Stomach (tissue), 9 donors: ENCODE measurements around the gene CEP112. TPM values are rescaled to one million over a fixed set of nuclear protein-coding genes. Genes with fewer than 3 reads are reported as not detected.

ENCODE experiments used
- DNase-seq, 2 donors: peaks; one replicate each; pipeline versions ENCODE4 v3.0.0 to v3.0.0-alpha.2; 2013 to 2019
- H3K27ac ChIP-seq, 5 donors: fragments of 200-600 bp in 4 of 5; sonication (generic) in 4 of 5; one replicate each; pipeline ENCODE4 v1.5.1; 2013 to 2019; ENCODE audit warnings: mild to moderate bottlenecking in 1 of 5, moderate library complexity in 1 of 5
- H3K27me3 ChIP-seq, 3 donors: fragments of 200-600 bp; sonication (generic); one replicate each; pipeline ENCODE4 v1.5.1; 2017 to 2019; ENCODE audit warnings: mixed run types in 1 of 3
- H3K36me3 ChIP-seq, 4 donors: fragments of 200-600 bp; sonication (generic); 1 replicate in 3 of 4; 2 replicates in 1 of 4; pipeline ENCODE4 v1.5.1; 2016 to 2019
- H3K4me1 ChIP-seq, 4 donors: fragments of 200-600 bp; sonication (generic); one replicate each; pipeline ENCODE4 v1.5.1; 2016 to 2019
- H3K4me3 ChIP-seq, 4 donors: fragments of 200-600 bp; sonication (generic) in 3 of 4; one replicate each; pipeline ENCODE4 v1.5.1; 2016 to 2019; ENCODE audit warnings: mild to moderate bottlenecking in 1 of 4
- H3K9me3 ChIP-seq, 4 donors: fragments of 200-600 bp; sonication (generic); one replicate each; pipeline ENCODE4 v1.5.1; 2016 to 2019
- EP300 ChIP-seq: sonication (generic); formaldehyde crosslinking; IDR thresholded peaks from one replicate; pipeline ENCODE4 v1.6.1; 2017; ENCODE audit warnings: antibody characterized with exemption
- POLR2A ChIP-seq, 4 donors: fragments of 450-650 bp; IDR thresholded peaks; one replicate each; pipeline ENCODE4 v1.6.1; 2016; ENCODE audit warnings: antibody characterized with exemption in 4 of 4, control low read depth in 2 of 4, mild to moderate bottlenecking in 1 of 4, moderate library complexity in 1 of 4
- POLR2AphosphoS5 ChIP-seq, 3 donors: sonication (generic); formaldehyde crosslinking; IDR thresholded peaks; one replicate each; pipeline ENCODE4 v1.6.1; 2016; ENCODE audit warnings: antibody characterized with exemption in 3 of 3
- WGBS, 5 donors: extraction: QIAGEN DNeasy Blood & Tissue Kit in 3 of 5; methylation state at CpG; one replicate each; pipeline versions ENCODE4 v1.1.5 to v1.1.7; 2013 to 2018; 5-methylcytosine and 5-hydroxymethylcytosine counted together
- intact Hi-C: fragments of 100-400 bp; cut with DNase I; formaldehyde crosslinking; loops from one replicate; pipeline ENCODE4 v1.15.1; 2023; ENCODE audit warnings: low total_unique reads
- polyA plus RNA-seq, 3 donors: library from polyadenylated mRNA; stranded (reverse); fragments of 200-250 nt; gene quantifications; one replicate each; pipeline ENCODE4 v1.2.3, GENCODE V29; 2013
- total RNA-seq, 5 donors: library from RNA; depleted of rRNA; stranded (reverse); fragments of >200 nt; gene quantifications; one replicate each; pipeline versions ENCODE4 v1.1.0 to v1.2.3, GENCODE V29; 2014 to 2016
- TF ChIP-seq, protein P1 (sequence below), 7 experiments: fragments of 450-650 bp in 4 of 7; fragments of 200-600 bp in 3 of 7; sonication (generic) in 3 of 7; IDR thresholded peaks; one replicate each; pipeline ENCODE4 v1.5.1; 2016 to 2019; ENCODE audit warnings: antibody characterized with exemption in 7 of 7, control low read depth in 2 of 7, mild to moderate bottlenecking in 1 of 7
- donor health status: healthy with polysubstance abuse.
- donor health status: Bipolar disorder and iron deficiency.
- donor health status: healthy.

Gene CEP112
- total and polyA plus RNA-seq, 8 donors, result 3.5 to 108 (median 13.3) TPM

DNA sequence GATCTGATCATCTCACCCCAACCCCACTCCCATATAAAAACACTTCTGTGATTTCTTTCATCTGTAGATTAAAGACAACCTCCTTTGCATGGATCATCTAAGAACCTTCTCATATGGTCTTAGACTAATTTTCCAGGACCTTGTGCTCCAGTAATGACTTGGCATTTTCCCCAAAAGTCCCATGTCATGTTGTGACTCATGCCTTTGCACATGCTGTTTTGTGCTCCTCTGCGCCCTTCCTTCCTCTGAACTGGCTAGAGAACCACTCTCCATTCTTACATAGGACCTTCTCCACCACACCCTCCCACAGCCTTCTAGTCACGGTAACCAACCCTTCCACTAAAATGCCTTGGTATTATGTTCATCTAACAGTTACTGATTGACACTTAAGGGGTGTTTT, 531.0 kb downstream of the CEP112 start:
- Histone ChIP-seq H3K4me1 (peaks cover 0 to 4% (median 0%) of the 10 kb centered on the region in 4 donors), H3K27ac (no peak overlapping the region), H3K4me3 (no peak overlapping the region), H3K27me3 (no peaks in the 10 kb centered on the region), H3K9me3 (no peaks in the 10 kb centered on the region), H3K36me3 (no peaks in the 10 kb centered on the region)
- intact Hi-C loops, result no loop called here
- no peak for DNase-seq
- 88 to 94% (median 91%) methylated on average over 2 of the region's 2 CpGs for WGBS, 5 donors
- TF ChIP-seq POLR2A (IDR thresholded peaks at IDR 0.05) (no peak), POLR2AphosphoS5 (IDR thresholded peaks at IDR 0.05) (no peak)

DNA sequence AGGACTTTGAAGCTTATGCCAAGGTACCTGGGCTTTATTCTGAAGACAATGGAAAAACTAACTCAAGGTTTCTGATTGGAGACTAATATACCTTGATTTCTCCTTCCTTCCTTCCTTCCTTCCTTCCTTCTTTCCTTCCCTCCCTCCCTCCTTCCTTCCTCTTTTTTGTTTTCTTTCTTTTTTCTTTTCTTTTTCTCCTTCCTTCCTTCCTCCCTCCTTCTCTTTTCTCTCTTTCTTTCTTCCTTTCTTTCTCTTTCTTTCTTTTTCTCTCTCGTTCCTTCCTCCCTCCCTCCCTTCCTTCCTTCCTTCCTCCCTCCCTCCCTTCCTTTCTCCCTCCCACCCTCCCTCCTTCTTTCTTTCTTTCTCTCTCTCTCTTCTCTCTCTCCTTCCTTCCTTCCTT, 531.9 kb downstream of the CEP112 start:
- DNase-seq, result no peak
- Histone ChIP-seq H3K27ac (no peak overlapping the region), H3K9me3 (no peaks in the 10 kb centered on the region), H3K36me3 (no peaks in the 10 kb centered on the region), H3K27me3 (no peaks in the 10 kb centered on the region), H3K4me3 (no peak overlapping the region), H3K4me1 (peaks cover 0 to 4% (median 0%) of the 10 kb centered on the region in 4 donors)
- TF ChIP-seq POLR2AphosphoS5 (IDR thresholded peaks at IDR 0.05) (no peak), EP300 (no peak), POLR2A (IDR thresholded peaks at IDR 0.05) (no peak)
- TF ChIP-seq, protein P1, sequence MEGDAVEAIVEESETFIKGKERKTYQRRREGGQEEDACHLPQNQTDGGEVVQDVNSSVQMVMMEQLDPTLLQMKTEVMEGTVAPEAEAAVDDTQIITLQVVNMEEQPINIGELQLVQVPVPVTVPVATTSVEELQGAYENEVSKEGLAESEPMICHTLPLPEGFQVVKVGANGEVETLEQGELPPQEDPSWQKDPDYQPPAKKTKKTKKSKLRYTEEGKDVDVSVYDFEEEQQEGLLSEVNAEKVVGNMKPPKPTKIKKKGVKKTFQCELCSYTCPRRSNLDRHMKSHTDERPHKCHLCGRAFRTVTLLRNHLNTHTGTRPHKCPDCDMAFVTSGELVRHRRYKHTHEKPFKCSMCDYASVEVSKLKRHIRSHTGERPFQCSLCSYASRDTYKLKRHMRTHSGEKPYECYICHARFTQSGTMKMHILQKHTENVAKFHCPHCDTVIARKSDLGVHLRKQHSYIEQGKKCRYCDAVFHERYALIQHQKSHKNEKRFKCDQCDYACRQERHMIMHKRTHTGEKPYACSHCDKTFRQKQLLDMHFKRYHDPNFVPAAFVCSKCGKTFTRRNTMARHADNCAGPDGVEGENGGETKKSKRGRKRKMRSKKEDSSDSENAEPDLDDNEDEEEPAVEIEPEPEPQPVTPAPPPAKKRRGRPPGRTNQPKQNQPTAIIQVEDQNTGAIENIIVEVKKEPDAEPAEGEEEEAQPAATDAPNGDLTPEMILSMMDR (IDR thresholded peaks at IDR 0.05), result no peak
- intact Hi-C loops, result no loop called here
- 78 to 96% (median 83%) methylated on average over 1 of the region's 1 CpG for WGBS, 5 donors

DNA sequence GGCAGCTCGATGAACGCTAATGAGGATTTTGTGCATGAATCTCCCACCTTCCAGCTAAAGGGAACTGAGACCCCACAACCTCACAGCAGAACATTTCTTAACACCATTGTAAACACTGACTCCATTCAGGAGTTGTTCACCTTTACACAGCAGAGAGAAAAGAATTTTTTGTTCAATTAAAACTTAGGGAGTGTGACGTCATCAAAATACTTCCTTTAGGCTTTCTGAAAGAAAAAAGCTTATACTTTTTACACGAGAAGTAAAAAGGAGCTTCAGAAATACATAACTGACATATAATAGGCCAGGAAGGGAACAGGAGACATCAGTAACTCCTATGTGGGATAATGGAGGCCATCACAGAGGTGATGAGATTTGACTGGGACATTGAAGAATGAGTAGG, 532.4 kb downstream of the CEP112 start:
- WGBS, 5 donors, result 83 to 95% (median 88%) methylated on average over 4 of the region's 4 CpGs
- H3K27ac ChIP-seq, result no peak overlapping the region
- no peaks in the 10 kb centered on the region for H3K27me3 ChIP-seq
- TF ChIP-seq POLR2A (IDR thresholded peaks at IDR 0.05) (no peak), EP300 (no peak), POLR2AphosphoS5 (IDR thresholded peaks at IDR 0.05) (no peak)
- TF ChIP-seq, protein P1 (IDR thresholded peaks at IDR 0.05), result no peak
- intact Hi-C loops, result no loop called here
- H3K4me3 ChIP-seq, result no peak overlapping the region
- H3K36me3 ChIP-seq, result no peaks in the 10 kb centered on the region
- H3K9me3 ChIP-seq, result no peaks in the 10 kb centered on the region
- no peak for DNase-seq
- H3K4me1 ChIP-seq, result peaks cover 0 to 4% (median 0%) of the 10 kb centered on the region in 4 donors

DNA sequence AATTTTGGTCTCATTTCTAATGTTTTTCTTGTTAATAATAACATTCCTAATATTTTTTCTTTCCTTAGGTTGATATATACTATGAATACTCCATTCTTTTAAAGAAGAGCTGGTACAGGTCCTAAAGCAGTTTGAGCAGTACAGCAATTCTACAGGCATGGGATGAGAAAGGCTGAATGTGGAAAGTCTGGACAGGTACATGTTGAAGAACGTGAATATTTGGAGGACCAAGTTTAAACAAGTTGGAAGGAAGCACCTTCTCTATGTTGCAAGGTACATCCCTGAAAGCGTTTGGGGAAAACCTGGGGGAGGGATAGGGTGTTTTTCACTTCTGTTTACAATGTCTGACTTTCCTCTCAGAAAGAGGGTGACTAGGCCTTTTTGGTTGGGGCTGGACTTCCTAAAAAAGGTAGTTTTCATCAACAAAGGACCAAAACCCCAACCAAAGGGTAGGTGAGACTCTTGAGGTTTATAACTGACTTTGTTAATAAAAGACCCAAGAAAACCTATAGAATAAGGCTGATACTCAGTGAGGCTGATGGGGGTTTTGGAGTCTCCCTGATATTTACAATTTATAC, 534.6 kb downstream of the CEP112 start:
- WGBS, 5 donors, result 69 to 81% (median 72%) methylated on average over 2 of the region's 2 CpGs
- TF ChIP-seq POLR2AphosphoS5 (IDR thresholded peaks at IDR 0.05) (no peak), EP300 (no peak), POLR2A (IDR thresholded peaks at IDR 0.05) (no peak)
- TF ChIP-seq, protein P1 (IDR thresholded peaks at IDR 0.05), result no peak
- Histone ChIP-seq H3K9me3 (no peaks in the 10 kb centered on the region), H3K36me3 (no peaks in the 10 kb centered on the region), H3K27ac (no peak overlapping the region), H3K4me1 (peaks cover 0 to 4% (median 0%) of the 10 kb centered on the region in 4 donors), H3K4me3 (no peak overlapping the region), H3K27me3 (no peaks in the 10 kb centered on the region)
- intact Hi-C loops, result no loop called here
- no peak for DNase-seq
